ENCODE data around the gene RAB36. TPM values are rescaled to one million over a fixed set of nuclear protein-coding genes. Genes with fewer than 3 reads are reported as not detected.

The RAB36 gene
- total RNA-seq, 1 donor from 2014 or later, result 9.6 TPM

- no peak for DNase-seq
- H3K27me3 ChIP-seq (ENCODE audit: low read depth), result no peaks in the 10 kb centered on the region
- no peaks in the 10 kb centered on the region for H3K36me3 ChIP-seq
- peaks cover 16% of the 10 kb centered on the region for H3K4me1 ChIP-seq
- peak in 1 of 2 donors; percentile 34 for ATAC-seq
- no peaks in the 10 kb centered on the region for H3K9me3 ChIP-seq
- no peak overlapping the region for H3K27ac ChIP-seq
- no peak overlapping the region for H3K4me3 ChIP-seq
- intact Hi-C loops (cut with DNase I), result no loop called here
- TF ChIP-seq, protein P1, sequence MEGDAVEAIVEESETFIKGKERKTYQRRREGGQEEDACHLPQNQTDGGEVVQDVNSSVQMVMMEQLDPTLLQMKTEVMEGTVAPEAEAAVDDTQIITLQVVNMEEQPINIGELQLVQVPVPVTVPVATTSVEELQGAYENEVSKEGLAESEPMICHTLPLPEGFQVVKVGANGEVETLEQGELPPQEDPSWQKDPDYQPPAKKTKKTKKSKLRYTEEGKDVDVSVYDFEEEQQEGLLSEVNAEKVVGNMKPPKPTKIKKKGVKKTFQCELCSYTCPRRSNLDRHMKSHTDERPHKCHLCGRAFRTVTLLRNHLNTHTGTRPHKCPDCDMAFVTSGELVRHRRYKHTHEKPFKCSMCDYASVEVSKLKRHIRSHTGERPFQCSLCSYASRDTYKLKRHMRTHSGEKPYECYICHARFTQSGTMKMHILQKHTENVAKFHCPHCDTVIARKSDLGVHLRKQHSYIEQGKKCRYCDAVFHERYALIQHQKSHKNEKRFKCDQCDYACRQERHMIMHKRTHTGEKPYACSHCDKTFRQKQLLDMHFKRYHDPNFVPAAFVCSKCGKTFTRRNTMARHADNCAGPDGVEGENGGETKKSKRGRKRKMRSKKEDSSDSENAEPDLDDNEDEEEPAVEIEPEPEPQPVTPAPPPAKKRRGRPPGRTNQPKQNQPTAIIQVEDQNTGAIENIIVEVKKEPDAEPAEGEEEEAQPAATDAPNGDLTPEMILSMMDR (IDR thresholded peaks at IDR 0.05), result no peak
These were observed 46.4 kb upstream of the RAB36 start for GRCh38 chr22:23098718-23099530.

DNA sequence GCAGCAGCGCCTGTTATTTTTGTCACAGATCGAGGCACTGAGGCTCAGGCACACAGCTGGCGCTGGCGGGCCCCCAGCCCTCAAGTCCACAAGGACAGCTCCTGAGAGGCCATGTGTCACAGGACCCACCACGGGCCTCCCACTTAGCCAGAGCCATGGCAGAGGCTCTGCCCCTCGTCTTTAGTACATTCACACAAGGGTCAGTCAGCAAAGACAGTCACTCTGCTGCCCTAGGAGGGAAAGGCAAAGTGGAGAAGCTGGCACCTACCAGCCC lies 45.8 kb upstream of the RAB36 start:
- no peak overlapping the region for H3K27ac ChIP-seq
- TF ChIP-seq, protein P1 (IDR thresholded peaks at IDR 0.05), result no peak
- intact Hi-C loops (cut with DNase I), result no loop called here
- H3K36me3 ChIP-seq, result no peaks in the 10 kb centered on the region
- H3K9me3 ChIP-seq, result no peaks in the 10 kb centered on the region
- peaks cover 16% of the 10 kb centered on the region for H3K4me1 ChIP-seq
- ATAC-seq, result no peak
- DNase-seq, result no peak
- H3K27me3 ChIP-seq (ENCODE audit: low read depth), result no peaks in the 10 kb centered on the region
- no peak overlapping the region for H3K4me3 ChIP-seq

- H3K9me3 ChIP-seq, result no peaks in the 10 kb centered on the region
- no peaks in the 10 kb centered on the region for H3K27me3 ChIP-seq (ENCODE audit: low read depth)
- peaks cover 16% of the 10 kb centered on the region for H3K4me1 ChIP-seq
- no peaks in the 10 kb centered on the region for H3K36me3 ChIP-seq
- ATAC-seq (no peak), DNase-seq (no peak)
- H3K4me3 ChIP-seq, result no peak overlapping the region
- intact Hi-C loops (cut with DNase I), result no loop called here
- TF ChIP-seq, protein P1 (IDR thresholded peaks at IDR 0.05), result no peak
- no peak overlapping the region for H3K27ac ChIP-seq
These were observed 45.0 kb upstream of the RAB36 start for GRCh38 chr22:23100124-23100801.

DNA sequence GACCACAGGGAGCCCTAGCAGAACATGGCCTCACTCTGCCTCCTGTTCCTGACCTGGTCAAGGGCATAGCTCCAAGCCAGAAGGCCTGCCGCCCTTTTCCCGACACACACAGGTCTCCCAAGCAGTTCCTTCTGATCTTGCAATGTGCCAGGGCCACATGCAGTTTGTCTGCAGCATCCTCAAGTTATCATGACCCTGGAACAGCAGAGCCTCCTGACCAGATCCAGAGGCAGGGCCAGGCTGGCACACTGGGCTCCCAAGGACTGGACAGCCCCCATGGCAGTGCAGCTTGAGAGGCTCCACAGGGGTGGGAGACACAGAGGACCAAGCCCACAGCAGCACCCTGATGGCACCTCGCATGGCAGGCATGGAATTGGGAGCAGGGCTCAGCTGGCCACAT lies 43.8 kb upstream of the RAB36 start:
- Histone ChIP-seq H3K36me3 (no peaks in the 10 kb centered on the region), H3K4me3 (no peak overlapping the region), H3K4me1 (peaks cover 16% of the 10 kb centered on the region), H3K27me3 (ENCODE audit: low read depth) (no peaks in the 10 kb centered on the region), H3K9me3 (no peaks in the 10 kb centered on the region), H3K27ac (no peak overlapping the region)
- intact Hi-C loops (cut with DNase I), result no loop called here
- TF ChIP-seq, protein P1 (IDR thresholded peaks at IDR 0.05), result no peak
- DNase-seq, result no peak
- ATAC-seq, result no peak

- TF ChIP-seq, protein P1 (IDR thresholded peaks at IDR 0.05), result no peak
- no peaks in the 10 kb centered on the region for H3K27me3 ChIP-seq (ENCODE audit: low read depth)
- intact Hi-C loops (cut with DNase I), result no loop called here
- H3K4me3 ChIP-seq, result no peak overlapping the region
- no peaks in the 10 kb centered on the region for H3K36me3 ChIP-seq
- H3K4me1 ChIP-seq, result peaks cover 16% of the 10 kb centered on the region
- H3K27ac ChIP-seq, result no peak overlapping the region
- no peak for ATAC-seq
- DNase-seq, result no peak
- H3K9me3 ChIP-seq, result no peaks in the 10 kb centered on the region
These were observed 43.1 kb upstream of the RAB36 start for GRCh38 chr22:23102002-23102655.
